Ishikawa (cell line): ENCODE results near the gene TCTN3.

Experiments
- CEBPB ChIP-seq: IDR thresholded peaks from 2 replicates; pipeline ENCODE4 v1.6.1; 2012
- CREB1 ChIP-seq: IDR thresholded peaks from 2 replicates; pipeline ENCODE4 v1.6.1; 2012; ENCODE audit warnings: low read depth
- EGR1 ChIP-seq: IDR thresholded peaks from 2 replicates; pipeline ENCODE4 v1.6.1; 2012
- EP300 ChIP-seq: IDR thresholded peaks from 2 replicates; pipeline ENCODE4 v1.6.1; 2012; ENCODE audit warnings: borderline replicate concordance
- FOXM1 ChIP-seq: IDR thresholded peaks from 2 replicates; pipeline ENCODE4 v1.6.1; 2012; ENCODE audit warnings: low read depth, borderline replicate concordance
- NFIC ChIP-seq: IDR thresholded peaks from 2 replicates; pipeline ENCODE4 v1.6.1; 2012
- RAD21 ChIP-seq: IDR thresholded peaks from 2 replicates; pipeline ENCODE4 v1.6.1; 2012; ENCODE audit warnings: low read depth
- REST ChIP-seq: IDR thresholded peaks from 2 replicates; pipeline ENCODE4 v1.6.1; 2012; ENCODE audit warnings: low read depth, mild to moderate bottlenecking
- TAF1 ChIP-seq: IDR thresholded peaks from 2 replicates; pipeline ENCODE4 v1.6.1; 2012; ENCODE audit warnings: low read depth, mild to moderate bottlenecking
- TCF12 ChIP-seq: IDR thresholded peaks from 2 replicates; pipeline ENCODE4 v1.6.1; 2012; ENCODE audit warnings: low read depth
- TEAD4 ChIP-seq: IDR thresholded peaks from 2 replicates; pipeline ENCODE4 v1.6.1; 2012
- USF1 ChIP-seq: IDR thresholded peaks from 2 replicates; pipeline ENCODE4 v1.6.1; 2012
- YY1 ChIP-seq: IDR thresholded peaks from 2 replicates; pipeline ENCODE4 v1.6.1; 2012; ENCODE audit warnings: low read depth
- ZBTB7A ChIP-seq: IDR thresholded peaks from 2 replicates; pipeline ENCODE4 v1.6.1; 2012; ENCODE audit warnings: low read depth
- TF ChIP-seq, protein P1 (sequence below): IDR thresholded peaks from 2 replicates; pipeline ENCODE4 v1.6.1; 2012

TCTN3 gene

DNA sequence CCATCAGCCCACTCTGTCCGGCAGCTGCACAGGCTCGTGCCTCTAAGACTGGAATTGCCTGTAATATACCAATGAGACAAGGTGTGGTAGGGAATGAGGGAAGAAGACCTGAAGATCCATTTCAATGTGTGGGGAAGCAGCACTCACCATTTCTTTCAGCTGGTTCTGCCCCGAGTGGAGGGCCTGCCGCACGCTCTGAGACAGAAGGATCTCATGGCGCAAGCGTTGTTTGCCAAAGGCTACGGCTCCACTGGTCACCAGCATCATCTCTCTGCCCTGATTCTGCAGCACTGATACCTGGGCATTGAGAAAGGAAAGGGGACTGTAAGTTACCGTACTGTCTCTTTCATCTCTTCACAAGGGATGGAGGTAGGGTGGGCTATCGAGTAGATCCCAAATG is 56.6 kb downstream of the TCTN3 start:
- TF ChIP-seq FOXM1 (no peak), USF1 (no peak), NFIC (no peak), TAF1 (no peak), EP300 (no peak), TEAD4 (no peak), REST (no peak), CEBPB (no peak), CREB1 (no peak), YY1 (no peak), RAD21 (no peak), TCF12 (no peak), EGR1 (no peak)
- TF ChIP-seq, protein P1, sequence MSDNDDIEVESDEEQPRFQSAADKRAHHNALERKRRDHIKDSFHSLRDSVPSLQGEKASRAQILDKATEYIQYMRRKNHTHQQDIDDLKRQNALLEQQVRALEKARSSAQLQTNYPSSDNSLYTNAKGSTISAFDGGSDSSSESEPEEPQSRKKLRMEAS = no peak

DNA sequence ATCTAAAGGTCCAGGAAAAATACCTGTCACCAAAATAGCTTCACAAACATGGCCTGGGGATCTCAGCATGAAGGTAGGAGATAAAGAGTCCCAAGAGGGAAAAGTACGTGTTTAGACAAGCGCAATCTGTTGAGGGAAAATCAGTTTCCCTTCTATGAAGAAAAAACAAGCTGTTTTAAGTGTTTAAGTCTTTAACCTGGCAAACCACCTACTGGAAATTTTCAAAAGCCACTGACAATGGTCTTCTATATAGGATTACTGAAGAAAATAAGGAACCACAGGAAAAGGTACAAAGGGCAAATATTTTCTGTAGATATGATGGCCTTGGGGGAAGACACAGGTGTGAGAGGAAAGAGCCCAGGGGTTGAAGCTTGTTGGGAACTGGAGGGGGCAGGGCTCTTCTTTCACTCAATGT is 58.4 kb downstream of the TCTN3 start:
- TF ChIP-seq CREB1 (no peak), FOXM1 (no peak), USF1 (no peak), TCF12 (no peak), NFIC (no peak), EGR1 (no peak), ZBTB7A (no peak), RAD21 (no peak), REST (no peak), TEAD4 (no peak), YY1 (no peak), EP300 (no peak), CEBPB (no peak), TAF1 (no peak)
- TF ChIP-seq, protein P1 = no peak

- no peak for TF ChIP-seq RAD21
- TF ChIP-seq, protein P1 = no peak
- no peak for TF ChIP-seq CREB1
- no peak for TF ChIP-seq FOXM1
Observed at GRCh38 chr10:95628786-95629185, 64.9 kb downstream of the TCTN3 start.

GRCh38 chr10:95626500-95626899 is 67.2 kb downstream of the TCTN3 start:
- TF ChIP-seq, protein P1 = no peak
- TF ChIP-seq CREB1 (no peak), ZBTB7A (no peak), NFIC (no peak), EGR1 (no peak), FOXM1 (no peak), REST (no peak), TAF1 (no peak)
